UCSD-AML1 (cell line): ENCODE results near the gene SPRED2.

Experiments used
- DNase-seq: peaks from one replicate; lab custom pipeline; 2025; ENCODE audit not compliant: unreplicated experiment; lab: John Stamatoyannopoulos, UW

The SPRED2 gene, protein sequence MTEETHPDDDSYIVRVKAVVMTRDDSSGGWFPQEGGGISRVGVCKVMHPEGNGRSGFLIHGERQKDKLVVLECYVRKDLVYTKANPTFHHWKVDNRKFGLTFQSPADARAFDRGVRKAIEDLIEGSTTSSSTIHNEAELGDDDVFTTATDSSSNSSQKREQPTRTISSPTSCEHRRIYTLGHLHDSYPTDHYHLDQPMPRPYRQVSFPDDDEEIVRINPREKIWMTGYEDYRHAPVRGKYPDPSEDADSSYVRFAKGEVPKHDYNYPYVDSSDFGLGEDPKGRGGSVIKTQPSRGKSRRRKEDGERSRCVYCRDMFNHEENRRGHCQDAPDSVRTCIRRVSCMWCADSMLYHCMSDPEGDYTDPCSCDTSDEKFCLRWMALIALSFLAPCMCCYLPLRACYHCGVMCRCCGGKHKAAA

DNA sequence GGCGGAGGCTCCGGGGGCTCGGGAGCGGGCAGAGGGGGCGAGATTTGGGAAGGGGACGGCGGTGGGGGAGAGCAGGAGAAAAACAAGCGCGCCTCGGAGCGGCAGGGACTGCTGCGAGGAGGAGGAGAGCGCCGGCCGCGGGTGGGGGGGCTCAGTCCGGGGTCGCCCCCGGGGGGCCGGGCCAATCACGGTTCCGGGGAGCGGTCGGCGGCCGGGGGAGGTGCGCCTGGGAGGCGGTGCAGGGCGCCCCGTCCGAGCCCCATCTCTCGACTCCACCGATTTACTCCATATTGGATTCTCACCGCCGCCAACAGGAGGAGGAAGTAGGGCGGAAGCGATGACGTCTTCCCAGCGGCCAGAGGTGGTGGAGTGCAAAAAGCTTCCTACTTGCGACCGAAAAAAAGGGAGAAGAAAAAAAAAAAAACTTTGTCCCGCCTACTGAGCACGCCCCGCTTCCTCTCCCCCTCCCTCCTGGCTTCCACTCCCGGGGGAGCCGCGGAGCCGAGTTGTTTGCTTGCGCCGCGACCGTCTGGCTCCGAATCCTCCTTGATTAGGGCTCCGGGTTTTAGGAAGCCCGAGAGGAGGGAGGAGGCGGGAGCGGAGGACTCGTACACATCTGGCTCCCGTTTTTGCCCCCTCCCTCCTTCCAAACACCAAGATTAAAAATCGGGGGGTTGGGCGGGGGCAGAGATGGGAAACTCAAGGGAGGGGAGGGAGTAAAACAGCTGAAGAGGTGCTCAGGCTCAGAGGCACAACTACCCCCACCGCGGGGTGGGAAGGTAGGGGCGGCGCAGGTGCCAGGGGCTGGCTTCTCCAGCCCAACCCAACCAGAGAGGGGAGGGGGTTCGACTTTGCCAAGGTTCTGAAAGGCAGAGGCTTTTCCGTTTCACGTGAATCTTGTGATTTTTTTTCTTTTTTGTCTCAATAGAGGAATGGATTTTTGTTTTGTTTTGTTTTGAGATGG lies at the start of gene SPRED2:
SPRED2 (minus strand) TSS at position 373 of the 964 bp plus-strand sequence. CDS start 612 bp downstream, outside the sequence.
- DNase-seq = peak; percentile 92

DNA sequence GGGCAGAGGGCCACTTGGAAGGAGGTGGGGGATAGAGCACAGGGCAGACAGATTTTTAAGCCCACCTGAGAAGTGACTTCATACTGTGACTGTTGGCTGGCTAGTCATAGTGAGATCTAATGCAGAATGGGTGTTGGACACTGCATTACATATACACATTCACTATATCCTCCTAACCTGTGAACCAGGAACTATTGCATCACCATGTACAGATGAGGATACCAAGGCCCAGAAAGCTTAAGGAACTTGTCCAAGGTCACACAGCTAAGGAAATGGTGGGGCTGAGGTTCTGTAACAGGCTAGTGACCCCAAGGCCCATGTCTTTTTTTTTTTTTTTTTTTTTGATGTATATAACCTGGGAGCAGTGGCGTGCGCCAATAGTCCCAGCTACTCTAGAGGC lies 49.6 kb upstream of the SPRED2 start:
- no peak for DNase-seq

DNA sequence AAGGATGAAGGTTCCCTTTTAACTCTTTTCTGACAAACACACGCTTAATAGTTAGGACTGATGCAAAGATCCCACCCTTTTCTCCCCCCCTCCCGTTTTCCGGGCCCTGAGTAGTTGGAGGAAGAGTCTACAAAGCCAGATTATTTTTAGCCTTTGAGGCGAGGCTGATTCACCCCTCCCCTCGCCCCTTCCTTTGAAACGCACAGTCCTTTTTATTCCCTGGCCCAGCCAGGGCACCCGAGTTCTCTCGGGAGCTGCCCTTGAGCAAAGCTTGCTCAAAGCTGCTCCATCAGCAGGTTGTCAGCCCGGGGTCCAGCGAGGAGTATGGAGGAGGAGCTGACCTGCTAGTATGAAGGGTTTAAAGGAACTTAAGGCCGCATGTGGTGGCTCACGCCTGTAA lies 47.1 kb upstream of the SPRED2 start:
- no peak for DNase-seq

DNA sequence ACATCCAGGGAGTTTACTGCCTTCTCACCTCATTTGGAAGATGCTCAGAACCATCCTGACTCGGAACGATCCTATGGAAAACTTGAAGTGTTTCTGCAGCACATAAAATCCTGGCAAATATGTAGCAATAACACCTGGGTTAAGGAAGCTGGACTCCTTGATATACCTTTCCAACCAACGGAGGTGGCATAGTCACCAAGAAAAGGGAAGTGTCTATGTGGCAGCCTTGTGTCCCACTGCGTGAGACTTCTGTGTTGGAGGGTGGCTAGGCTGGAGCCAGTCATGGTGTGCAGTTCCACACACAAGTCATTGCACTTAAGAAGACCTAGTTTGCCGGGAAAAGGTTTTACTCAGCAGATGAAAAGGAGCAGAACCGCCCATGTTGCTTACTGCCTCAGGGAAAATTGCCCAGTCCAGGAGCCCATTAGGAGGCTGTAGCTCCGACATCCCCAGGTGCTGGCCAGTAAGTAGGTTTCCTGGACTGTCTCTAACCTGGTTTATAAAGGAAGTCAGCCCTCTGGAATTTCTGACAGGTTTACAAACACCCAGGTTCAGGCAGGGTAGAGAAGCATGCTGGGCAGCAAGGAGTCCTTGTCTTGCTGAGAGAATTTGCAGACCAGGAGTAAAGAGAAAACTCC lies 46.2 kb upstream of the SPRED2 start:
- no peak for DNase-seq

DNA sequence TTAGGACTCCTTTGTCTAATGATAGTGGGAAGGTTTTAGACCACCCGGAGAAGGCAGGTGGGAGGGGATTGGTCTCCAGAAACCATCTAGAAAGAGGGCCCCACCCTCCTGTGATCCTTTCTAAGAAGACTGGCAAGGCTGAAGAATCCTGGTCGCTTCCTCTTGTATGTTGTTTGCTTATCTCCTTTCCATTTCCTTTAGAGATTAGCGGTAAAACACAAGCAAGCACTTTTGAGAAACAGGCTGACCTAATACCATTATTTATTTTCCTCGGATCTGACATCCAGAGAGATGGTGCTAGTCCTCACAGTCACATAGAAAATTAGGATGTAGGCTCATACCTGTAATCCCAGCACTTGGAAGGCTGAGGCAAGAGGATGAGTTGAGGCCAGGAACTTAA lies 45.2 kb upstream of the SPRED2 start:
- no peak for DNase-seq

DNA sequence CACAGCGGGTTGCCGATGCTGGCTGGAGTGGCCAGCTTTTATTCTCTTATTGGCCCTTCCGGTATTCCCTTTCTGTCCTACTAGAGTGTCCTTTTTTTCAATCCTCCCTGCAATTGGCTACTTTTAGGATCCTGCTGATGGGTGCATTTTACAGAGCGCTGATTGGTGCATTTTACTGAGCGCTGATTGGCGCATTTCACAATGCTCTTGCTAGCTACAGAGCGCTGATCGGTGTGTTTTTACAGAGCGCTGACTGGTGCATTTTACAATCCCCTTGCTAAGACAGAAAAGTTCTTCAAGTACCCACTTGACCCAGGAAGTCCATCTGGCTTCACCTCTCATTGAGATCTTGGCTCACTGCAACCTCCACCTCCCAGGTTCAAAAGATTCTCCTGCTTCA lies 44.4 kb upstream of the SPRED2 start:
- no peak for DNase-seq

DNA sequence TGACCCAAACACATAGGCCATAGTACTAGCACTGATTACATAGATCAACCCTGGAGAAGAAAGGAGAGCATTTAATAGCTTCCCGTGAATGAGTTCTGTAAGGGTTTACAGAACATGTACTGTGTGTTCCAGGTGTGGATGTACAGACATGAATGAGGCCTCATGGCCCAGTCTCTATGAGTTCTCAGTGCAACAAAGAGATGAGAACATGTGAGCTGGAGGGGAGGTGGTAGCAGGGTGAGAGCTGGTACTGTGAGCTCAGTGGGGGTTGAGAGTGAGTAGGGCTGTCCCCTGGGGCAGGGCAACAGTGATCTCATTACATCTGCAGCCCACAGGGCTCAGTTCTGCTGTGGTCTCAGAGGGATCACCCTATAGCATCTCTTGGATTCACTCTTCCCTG lies 42.6 kb upstream of the SPRED2 start:
- no peak for DNase-seq

DNA sequence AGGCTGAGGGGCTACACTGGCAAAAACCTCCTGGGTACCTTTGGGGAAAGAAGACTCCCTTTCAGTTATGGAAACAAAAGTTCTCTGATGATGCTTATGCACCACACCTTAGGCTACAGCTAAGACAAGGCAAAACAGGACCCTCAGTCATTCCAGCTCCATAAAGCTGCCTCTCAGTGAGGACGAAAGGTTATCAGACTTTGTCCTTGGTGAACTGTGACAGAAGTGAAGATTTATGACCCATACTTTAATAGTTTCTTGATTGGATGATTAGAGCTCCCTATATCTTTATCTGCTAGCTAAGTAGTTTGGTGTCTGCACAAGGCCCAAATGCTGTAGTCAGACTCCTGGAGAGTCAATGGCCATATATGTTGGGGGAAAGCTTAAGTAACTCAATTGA lies 40.6 kb upstream of the SPRED2 start:
- no peak for DNase-seq

DNA sequence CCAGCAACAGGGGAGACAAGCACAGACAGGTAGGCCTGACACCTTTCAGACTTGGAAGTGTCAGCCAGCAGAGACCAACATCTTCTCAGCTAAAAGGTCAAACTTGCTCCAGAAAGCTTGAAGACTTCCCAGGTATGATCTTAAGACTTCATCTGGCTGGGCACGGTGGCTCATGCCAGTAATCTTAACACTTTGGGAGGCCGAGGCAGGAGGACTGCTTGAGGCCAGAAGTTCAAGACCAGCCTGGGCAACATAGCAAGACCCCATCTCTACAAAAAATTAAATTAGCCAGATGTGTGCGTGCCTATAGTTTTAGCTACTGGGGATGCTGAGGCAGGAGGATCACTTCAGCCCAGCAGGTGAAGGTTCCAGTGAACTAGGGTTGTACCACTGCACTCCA lies 39.0 kb upstream of the SPRED2 start:
- no peak for DNase-seq

DNA sequence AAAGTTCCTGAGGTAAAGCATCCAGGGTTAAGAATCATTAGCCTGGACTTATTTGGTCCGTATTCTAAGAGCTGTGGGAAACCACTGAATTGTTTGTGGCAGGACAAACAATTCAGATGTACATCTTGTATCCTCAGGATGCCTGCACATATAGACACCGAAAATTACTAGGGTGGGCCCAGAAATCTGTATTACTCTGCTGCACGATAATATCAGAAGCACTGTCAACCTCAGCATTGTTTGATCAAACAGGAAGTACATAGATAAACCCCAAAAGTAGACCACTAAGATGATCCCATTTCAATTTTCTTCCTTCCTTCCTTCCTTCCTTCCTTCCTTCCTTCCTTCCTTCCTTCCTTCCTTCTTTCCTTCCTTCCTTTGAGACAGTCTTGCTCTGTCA lies 34.2 kb upstream of the SPRED2 start:
- DNase-seq = no peak

DNA sequence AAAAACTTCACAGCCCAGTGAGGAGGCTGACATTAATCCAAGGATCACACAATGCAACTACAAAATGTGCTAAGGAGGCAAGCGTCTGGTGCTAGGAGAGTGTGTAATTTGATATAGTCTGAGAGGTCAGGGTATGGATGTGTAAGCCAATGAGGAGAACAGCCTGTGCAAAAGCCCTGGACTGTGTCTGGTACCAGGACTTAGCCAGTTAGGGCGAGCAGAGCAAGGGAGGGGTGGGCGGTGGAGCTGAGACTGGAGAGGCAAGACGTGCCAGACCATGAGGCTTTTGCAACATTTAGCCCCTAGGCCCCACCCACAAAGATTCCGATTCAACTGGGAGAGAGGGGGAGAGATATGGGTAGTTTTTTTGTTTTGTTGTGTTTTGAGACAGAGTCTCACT lies 33.5 kb upstream of the SPRED2 start:
- no peak for DNase-seq

DNA sequence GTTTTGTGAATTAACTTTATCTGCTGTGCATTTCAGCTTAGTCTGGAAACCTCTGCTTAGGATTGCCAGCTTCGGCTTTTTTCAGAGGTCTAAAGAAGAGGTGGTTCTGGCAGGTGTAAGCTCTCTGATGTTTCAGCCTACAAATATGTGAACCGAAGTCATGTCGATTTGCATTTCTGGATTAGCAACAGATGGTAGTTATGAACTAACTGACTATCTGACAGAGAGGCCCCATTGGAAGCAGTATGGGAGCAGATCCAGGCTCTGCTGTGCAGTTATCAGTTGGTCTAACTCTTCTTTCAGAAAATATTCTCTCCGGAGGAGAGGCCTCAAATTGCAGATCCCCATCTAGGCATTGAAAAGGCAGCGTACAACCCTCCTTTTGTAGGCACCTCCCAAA lies 32.7 kb upstream of the SPRED2 start:
- no peak for DNase-seq

DNA sequence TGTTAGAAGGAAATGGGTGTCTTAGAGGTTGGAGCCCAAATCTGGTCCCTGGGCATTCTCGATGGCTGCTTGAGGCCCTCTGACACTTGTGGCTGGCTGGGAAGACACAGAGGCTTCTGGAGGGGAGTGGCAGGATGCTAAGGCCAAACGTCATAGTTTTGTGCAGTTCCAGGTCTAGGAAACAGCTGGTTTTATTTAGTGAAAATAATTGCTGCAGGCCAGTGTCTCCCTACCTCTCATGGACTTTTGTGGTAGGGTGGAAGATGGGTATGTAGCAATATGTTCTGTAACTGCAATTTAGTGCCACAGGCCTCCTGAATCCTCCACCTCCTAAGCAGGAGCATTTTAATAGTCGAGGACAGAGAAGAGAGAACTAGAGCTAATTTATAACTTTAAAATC lies 32.2 kb upstream of the SPRED2 start:
- no peak for DNase-seq

DNA sequence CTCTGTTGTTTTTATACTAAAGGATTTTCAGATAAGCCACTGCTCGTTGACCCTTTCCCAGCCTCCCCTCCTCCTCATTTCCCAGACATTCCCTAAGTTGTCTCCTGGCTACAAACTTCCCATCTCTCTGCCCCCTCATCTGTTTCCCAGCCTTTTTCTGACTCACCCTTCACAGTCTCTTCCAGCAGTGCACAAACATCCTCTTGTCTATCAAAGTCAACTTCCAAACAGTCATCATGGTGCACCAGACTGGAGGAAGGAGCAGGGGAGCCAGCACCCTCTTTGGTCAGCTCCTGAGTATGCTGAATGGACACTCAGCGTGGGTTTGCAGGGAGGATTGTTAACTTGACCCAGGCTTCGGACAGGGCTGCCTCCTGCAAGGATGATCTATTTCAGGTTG lies 26.6 kb upstream of the SPRED2 start:
- DNase-seq = no peak

DNA sequence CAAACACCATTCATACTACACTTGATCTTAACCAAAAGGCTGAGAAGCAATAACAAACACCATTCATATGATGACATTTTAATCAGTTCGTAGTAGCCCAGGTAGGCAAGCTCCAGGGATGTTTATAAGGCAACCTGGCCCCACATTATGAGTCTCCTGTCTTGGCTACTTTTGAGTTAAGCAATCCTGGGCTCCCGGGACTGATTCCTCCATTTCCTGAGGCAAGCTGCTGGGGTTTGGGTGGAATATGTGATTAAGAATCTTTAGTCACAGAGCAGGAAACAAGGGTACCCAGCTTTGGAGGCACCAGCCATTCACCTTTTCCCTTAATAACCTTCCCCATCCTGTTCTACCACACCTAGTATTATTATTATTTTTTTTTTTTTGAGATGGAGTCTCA lies 24.5 kb upstream of the SPRED2 start:
- DNase-seq = no peak

DNA sequence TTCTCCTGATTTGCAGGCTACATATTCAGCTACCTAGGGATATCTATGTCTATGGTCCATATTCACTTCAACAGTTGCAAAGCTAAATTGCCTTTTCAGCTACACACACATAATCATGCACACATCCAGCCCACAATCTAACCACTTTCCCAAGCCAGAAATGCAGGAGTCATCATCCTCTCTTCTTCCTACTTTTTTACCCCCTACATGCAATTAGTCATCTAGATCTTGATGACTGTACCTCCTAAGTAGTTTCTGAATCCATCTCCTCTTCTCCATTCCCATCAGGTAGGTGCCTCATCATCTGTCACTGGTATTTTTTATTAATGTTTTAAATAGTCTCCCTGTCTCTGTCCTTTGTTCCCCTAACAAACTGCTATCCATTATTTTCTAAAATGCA lies 23.7 kb upstream of the SPRED2 start:
- DNase-seq = no peak

DNA sequence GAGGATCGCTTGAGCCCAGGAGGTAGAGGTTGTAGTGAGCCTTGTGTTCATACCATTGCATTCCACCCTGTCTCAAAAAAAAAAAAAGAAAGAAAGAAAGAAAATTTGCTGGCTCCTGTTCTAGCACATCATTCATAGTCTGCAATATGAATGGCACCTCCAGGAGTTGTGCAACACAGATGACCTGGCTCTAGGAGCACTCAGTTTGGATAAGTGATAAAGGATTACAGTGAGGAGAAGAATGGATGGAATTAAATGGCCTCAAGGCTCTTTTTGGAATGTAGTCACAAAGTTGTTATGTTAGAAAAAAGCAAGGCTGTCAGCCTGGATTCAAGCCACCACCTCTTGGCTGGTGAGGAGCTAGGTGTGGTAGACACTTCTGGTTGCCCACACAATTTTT lies 21.5 kb upstream of the SPRED2 start:
- no peak for DNase-seq

DNA sequence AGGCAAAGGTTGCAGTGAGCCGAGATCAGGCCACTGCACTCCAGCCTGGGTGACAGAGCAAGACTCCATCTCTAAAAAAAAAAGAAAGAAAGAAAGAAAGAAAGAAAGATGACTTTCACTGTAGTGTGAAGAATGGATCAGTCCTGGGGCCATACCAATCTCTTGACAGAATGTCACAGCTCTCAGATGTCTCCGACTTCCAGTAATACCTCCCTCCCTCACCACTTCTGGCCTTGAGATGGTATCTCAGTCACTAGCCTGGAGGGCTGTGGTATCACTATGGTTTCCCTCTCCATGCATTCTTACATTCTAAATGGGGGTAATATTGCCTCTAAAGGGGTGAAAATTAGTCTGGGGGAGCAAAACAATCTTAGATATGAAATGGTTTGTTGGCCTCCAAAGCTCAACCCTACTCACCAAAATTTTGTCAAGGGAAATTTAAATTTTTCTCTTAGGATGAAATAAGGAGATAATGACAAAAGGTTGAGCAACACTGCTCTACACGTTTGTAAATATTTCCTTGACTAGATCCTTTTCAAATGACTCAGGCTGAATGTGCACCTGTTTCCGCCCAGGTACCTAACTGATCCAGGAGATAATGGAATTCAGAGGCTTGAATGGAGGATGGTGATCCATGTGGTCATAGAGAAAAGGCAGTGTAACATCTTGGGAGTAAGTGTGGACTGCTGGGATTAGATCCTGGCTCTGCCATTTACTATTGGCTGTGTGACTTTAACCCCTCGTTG lies 19.9 kb upstream of the SPRED2 start:
- DNase-seq = no peak

DNA sequence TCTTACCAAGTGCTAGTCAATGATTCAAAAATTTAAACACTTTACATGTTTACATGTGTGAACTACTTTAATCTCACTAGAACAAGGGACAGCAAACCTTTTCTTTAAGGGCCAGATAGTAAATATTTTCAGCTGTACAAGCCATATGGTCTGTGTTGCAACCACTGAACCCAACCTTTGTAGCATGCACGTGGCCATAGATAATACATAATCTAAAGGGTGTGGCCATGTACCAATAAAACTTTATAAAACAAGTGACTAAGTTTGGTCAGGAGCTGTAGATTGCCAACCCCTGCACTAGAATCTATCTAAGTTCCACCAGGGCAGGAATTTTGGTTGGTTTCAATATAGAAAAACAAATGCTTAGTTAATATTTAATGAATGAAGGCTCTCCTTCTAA lies 18.4 kb upstream of the SPRED2 start:
- no peak for DNase-seq

DNA sequence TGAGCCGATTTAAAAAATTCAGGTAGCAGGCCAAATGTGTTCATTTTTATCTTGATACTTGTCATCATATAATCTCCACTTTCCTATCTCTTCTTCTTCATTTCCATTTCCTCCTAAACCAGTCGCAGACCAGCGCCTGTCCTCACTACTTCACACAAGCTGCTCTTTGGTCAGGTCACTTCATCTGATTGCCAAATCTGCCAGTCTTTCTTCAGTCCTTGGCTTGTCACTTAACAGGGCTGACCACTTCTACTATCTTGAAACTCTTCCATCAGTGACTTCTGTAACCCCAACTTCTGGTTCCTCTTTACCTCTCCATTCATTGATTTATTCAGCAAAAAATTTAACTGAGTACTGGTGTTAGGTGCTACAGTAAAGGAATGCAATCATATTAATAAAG lies 18.0 kb upstream of the SPRED2 start:
- no peak for DNase-seq
